Panc1 (cell line): ENCODE data around the gene RYR3. TPM values are rescaled to one million over a fixed set of nuclear protein-coding genes. Genes with fewer than 3 reads are reported as not detected.

Source experiments
- ATAC-seq: fragments of 200-7000 bp; cut with Tn5 transposase; 2 replicates; pipeline ENCODE4 v1.9.1; 2020; ENCODE audit warnings: mild to moderate bottlenecking, moderate library complexity
- BruUV-seq: library from RNA; stranded (reverse); fragments of 400-500 nt; replicated peaks from 2 replicates; lab custom pipeline; 2021; lab: Mats Ljungman, UMichigan
- CTCF ChIA-PET: fragments of 300-600 bp; sonication (Branson Sonifier 250); formaldehyde crosslinking; loops from one replicate; lab custom pipeline; 2022; ENCODE audit warnings: antibody characterized with exemption; lab: Charles Lee
- POLR2A ChIA-PET: fragments of 300-600 bp; sonication (Branson Sonifier 250); formaldehyde crosslinking; loops from one replicate; lab custom pipeline; 2022; ENCODE audit warnings: antibody characterized with exemption; lab: Charles Lee
- DNase-seq: peaks from one replicate; pipeline ENCODE4 v3.0.0-alpha.2; 2010; ENCODE audit warnings: low read depth, low spot score
- H3K27ac ChIP-seq: 2 replicates; pipeline ENCODE4 v1.5.1; 2011; ENCODE audit warnings: mild to moderate bottlenecking, low read length, inconsistent platforms
- H3K27me3 ChIP-seq: fragments of 200-500 bp; sonication (Bioruptor generic); 2 replicates; pipeline ENCODE4 v1.6.0; 2014; ENCODE audit warnings: low read length, inconsistent platforms; ENCODE audit not compliant: control insufficient read depth, insufficient read depth
- H3K36me3 ChIP-seq: fragments of 200-500 bp; sonication (Bioruptor generic); 2 replicates; pipeline ENCODE4 v1.5.1; 2014; ENCODE audit warnings: inconsistent platforms, mild to moderate bottlenecking, low read length, moderate library complexity; ENCODE audit not compliant: control insufficient read depth, insufficient read depth
- H3K4me1 ChIP-seq: 2 replicates; pipeline ENCODE4 v1.5.1; 2011; ENCODE audit warnings: inconsistent platforms, mild to moderate bottlenecking, low read length, moderate library complexity; ENCODE audit not compliant: control insufficient read depth, insufficient read depth
- H3K4me3 ChIP-seq, 2 experiments: 2 replicates each; pipeline ENCODE4 v1.5.1; 2011 to 2012; ENCODE audit warnings: low read depth in 2 of 2, low read length in 2 of 2, mild to moderate bottlenecking in 2 of 2, inconsistent platforms in 1 of 2, moderate library complexity in 1 of 2
- H3K9me3 ChIP-seq: fragments of 200-500 bp; sonication (Bioruptor generic); 2 replicates; pipeline ENCODE4 v1.5.1; 2014; ENCODE audit warnings: low read depth, mild to moderate bottlenecking, inconsistent platforms, low read length, moderate library complexity; ENCODE audit not compliant: control insufficient read depth, insufficient read depth
- CTCF ChIP-seq: fragments of 450-650 bp; IDR thresholded peaks from 2 replicates; pipeline ENCODE4 v1.5.1; 2017; ENCODE audit warnings: mild to moderate bottlenecking
- POLR2AphosphoS5 ChIP-seq: IDR thresholded peaks from 2 replicates; pipeline ENCODE4 v1.6.1; 2012; ENCODE audit warnings: mild to moderate bottlenecking, low read depth, low read length, moderate library complexity
- SIN3A ChIP-seq: IDR thresholded peaks from 2 replicates; pipeline ENCODE4 v1.6.1; 2012; ENCODE audit warnings: low read depth, mild to moderate bottlenecking, low read length, moderate library complexity, borderline replicate concordance; ENCODE audit not compliant: insufficient read depth
- TCF7L2 ChIP-seq: IDR thresholded peaks from 2 replicates; pipeline ENCODE4 v1.6.1; 2011; ENCODE audit warnings: mild to moderate bottlenecking, low read depth, low read length, inconsistent platforms
- in situ Hi-C: cut with HindIII; loops from 2 replicates; pipeline ENCODE4 v1.10.0; 2016; ENCODE audit warnings: low sequenced_read_pairs, low pct_unique_long_range_greater_than_20kb
- intact Hi-C: fragments of 100-400 bp; cut with micrococcal nuclease; formaldehyde crosslinking; loops from one replicate; pipeline ENCODE4 v1.10.0; 2022; ENCODE audit not compliant: unreplicated experiment
- total RNA-seq: library from RNA; stranded (reverse); gene quantifications from one replicate; pipeline ENCODE4 v1.2.1, GENCODE V29; 2021; ENCODE audit not compliant: unreplicated experiment
- TF ChIP-seq, protein P1 (sequence below), 2 experiments: IDR thresholded peaks; 2 replicates each; pipeline ENCODE4 v1.6.1; 2011 to 2012; ENCODE audit warnings: low read depth in 2 of 2, control low read depth in 1 of 2, low read length in 1 of 2, mild to moderate bottlenecking in 1 of 2, moderate library complexity in 1 of 2; ENCODE audit not compliant: insufficient read depth in 1 of 2

Gene RYR3
- total RNA-seq, 1 experiment from 2014 or later: not detected

GRCh38 chr15:33834892-33835743 lies 524.4 kb downstream of the RYR3 start:
- TF ChIP-seq CTCF (no peak), POLR2AphosphoS5 (no peak), TCF7L2 (no peak), SIN3A (no peak)
- TF ChIP-seq, protein P1, sequence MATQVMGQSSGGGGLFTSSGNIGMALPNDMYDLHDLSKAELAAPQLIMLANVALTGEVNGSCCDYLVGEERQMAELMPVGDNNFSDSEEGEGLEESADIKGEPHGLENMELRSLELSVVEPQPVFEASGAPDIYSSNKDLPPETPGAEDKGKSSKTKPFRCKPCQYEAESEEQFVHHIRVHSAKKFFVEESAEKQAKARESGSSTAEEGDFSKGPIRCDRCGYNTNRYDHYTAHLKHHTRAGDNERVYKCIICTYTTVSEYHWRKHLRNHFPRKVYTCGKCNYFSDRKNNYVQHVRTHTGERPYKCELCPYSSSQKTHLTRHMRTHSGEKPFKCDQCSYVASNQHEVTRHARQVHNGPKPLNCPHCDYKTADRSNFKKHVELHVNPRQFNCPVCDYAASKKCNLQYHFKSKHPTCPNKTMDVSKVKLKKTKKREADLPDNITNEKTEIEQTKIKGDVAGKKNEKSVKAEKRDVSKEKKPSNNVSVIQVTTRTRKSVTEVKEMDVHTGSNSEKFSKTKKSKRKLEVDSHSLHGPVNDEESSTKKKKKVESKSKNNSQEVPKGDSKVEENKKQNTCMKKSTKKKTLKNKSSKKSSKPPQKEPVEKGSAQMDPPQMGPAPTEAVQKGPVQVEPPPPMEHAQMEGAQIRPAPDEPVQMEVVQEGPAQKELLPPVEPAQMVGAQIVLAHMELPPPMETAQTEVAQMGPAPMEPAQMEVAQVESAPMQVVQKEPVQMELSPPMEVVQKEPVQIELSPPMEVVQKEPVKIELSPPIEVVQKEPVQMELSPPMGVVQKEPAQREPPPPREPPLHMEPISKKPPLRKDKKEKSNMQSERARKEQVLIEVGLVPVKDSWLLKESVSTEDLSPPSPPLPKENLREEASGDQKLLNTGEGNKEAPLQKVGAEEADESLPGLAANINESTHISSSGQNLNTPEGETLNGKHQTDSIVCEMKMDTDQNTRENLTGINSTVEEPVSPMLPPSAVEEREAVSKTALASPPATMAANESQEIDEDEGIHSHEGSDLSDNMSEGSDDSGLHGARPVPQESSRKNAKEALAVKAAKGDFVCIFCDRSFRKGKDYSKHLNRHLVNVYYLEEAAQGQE (IDR thresholded peaks at IDR 0.05; ENCODE audit: insufficient read depth in 1 of 2, low read depth in 2 of 2, low read length in 1 of 2): no peak
- BruUV-seq: no TSS peak
- Histone ChIP-seq H3K27me3 (0 out of 2 replicates have a peak, but pooled peaks cover 2% of the 10 kb centered on the region), H3K9me3 (no peaks in the 10 kb centered on the region), H3K4me1 (no peaks in the 10 kb centered on the region), H3K27ac (no peak overlapping the region), H3K4me3 (no peak overlapping the region), H3K36me3 (no peaks in the 10 kb centered on the region)
- ATAC-seq (no peak), DNase-seq (no peak)
- intact Hi-C loops (no loop called here), in situ Hi-C loops (no loop called here)
- POLR2A ChIA-PET: interaction anchor here (0.7 kb wide), 1 partner anchor 184 kb away, joined by 4 read pairs; no protein-coding TSS in a partner anchor
- CTCF ChIA-PET: interaction anchor here (0.6 kb wide), 1 partner anchor 7 kb away, joined by 6 read pairs; no protein-coding TSS in a partner anchor

DNA sequence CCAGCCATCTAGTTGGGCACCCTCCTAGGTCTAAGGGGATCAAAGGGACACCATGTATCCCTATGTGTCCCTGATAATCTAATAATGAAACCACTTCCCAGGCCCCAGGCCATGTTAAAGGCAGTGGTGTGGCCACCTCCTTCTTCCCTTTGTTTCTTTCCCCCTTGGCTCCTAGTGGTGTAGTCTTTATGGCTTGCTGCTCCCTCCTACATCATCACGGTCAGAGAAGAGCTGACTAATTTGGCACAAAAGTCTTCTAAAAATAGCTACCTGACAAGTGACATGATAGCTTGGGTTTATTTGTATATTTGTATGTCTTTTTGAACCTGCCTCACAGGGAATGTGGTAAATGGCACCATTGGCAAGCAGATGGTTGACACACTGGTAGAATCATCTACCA lies 526.5 kb downstream of the RYR3 start:
- H3K36me3 ChIP-seq: no peaks in the 10 kb centered on the region
- ChIA-PET POLR2A (no interaction called here), CTCF (no interaction called here)
- no peaks in the 10 kb centered on the region for H3K4me1 ChIP-seq
- 0 out of 2 replicates have a peak, but pooled peaks cover 4% of the 10 kb centered on the region for H3K27me3 ChIP-seq
- TF ChIP-seq POLR2AphosphoS5 (no peak), CTCF (no peak), SIN3A (no peak), TCF7L2 (no peak)
- TF ChIP-seq, protein P1 (IDR thresholded peaks at IDR 0.05; ENCODE audit: insufficient read depth in 1 of 2, low read depth in 2 of 2, low read length in 1 of 2): no peak
- no TSS peak for BruUV-seq
- intact Hi-C loops: no loop called here
- ATAC-seq: no peak
- H3K27ac ChIP-seq: no peak overlapping the region
- H3K4me3 ChIP-seq: no peak overlapping the region
- no peak for DNase-seq
- H3K9me3 ChIP-seq: no peaks in the 10 kb centered on the region
- in situ Hi-C loops: no loop called here
